GM13976 (cell line): ENCODE measurements around the gene SPRR1A.

Source experiments
- DNase-seq: peaks from one replicate; pipeline ENCODE4 v3.0.0; 2012; ENCODE audit warnings: low spot score
- in situ Hi-C: fragments of 300-500 bp; cut with MboI; formaldehyde crosslinking; loops from one replicate; pipeline ENCODE4 v1.12.0; 2022; ENCODE audit warnings: low sequenced_read_pairs, mixed read lengths, inconsistent platforms; ENCODE audit not compliant: unreplicated experiment
- TF ChIP-seq, protein P1 (sequence below): IDR thresholded peaks from 2 replicates; pipeline ENCODE4 v1.5.1; 2012; ENCODE audit warnings: borderline replicate concordance, mild to moderate bottlenecking; ENCODE audit not compliant: insufficient read depth; ENCODE audit errors: extremely low read depth, missing control alignments, control extremely low read depth

Gene SPRR1A, protein sequence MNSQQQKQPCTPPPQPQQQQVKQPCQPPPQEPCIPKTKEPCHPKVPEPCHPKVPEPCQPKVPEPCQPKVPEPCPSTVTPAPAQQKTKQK

DNA sequence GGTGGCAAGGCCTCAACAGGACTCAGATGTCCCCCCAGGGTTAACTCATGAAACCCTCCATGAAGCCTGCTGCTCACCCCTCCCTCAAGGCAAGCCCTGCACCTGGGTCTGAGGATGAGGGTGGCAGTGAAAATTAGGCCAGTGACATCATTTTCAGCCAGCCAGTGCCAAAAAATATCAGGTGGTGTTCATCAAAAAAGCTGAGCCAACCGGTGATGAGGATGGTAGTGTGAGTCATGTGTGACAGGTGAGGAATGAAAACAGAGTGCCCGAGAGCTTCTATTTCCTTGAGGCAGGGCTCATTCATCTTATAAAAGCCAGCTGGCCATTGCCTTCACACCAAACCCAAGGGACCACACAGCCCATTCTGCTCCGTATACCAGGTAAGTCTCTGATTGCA lies at the start of gene SPRR1A:
SPRR1A (plus strand) TSS at position 339 of the 400 bp plus-strand sequence. CDS start 1,150 bp downstream, outside the sequence.
- TF ChIP-seq, protein P1, sequence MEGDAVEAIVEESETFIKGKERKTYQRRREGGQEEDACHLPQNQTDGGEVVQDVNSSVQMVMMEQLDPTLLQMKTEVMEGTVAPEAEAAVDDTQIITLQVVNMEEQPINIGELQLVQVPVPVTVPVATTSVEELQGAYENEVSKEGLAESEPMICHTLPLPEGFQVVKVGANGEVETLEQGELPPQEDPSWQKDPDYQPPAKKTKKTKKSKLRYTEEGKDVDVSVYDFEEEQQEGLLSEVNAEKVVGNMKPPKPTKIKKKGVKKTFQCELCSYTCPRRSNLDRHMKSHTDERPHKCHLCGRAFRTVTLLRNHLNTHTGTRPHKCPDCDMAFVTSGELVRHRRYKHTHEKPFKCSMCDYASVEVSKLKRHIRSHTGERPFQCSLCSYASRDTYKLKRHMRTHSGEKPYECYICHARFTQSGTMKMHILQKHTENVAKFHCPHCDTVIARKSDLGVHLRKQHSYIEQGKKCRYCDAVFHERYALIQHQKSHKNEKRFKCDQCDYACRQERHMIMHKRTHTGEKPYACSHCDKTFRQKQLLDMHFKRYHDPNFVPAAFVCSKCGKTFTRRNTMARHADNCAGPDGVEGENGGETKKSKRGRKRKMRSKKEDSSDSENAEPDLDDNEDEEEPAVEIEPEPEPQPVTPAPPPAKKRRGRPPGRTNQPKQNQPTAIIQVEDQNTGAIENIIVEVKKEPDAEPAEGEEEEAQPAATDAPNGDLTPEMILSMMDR: no peak
- DNase-seq: no peak
- in situ Hi-C loops: no loop called here

DNA sequence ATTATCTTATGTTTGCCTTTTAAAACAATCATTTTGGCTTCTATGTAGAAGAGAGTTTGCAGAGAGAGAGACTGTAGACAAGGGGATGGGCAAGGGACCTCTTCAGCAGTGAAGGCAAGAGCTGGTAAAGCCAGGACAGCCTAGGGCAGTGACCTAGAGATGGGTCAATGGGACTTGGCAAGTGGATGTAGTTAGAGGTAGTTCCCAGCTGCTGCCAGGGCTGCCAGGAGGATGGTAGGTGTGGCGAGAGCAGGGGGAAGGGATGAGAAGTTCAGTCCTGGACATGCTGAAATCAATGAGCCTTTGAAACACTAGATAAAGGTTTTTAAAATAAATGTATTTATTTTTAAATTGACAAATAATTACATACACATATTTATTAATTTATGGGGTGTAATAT lies 43.3 kb upstream of the SPRR1A start:
- TF ChIP-seq, protein P1: no peak
- no peak for DNase-seq
- in situ Hi-C loops: loop anchor here (25.0 kb wide), 1 partner anchor 278 kb away; the partner anchor contains the start of gene LCE2D

DNA sequence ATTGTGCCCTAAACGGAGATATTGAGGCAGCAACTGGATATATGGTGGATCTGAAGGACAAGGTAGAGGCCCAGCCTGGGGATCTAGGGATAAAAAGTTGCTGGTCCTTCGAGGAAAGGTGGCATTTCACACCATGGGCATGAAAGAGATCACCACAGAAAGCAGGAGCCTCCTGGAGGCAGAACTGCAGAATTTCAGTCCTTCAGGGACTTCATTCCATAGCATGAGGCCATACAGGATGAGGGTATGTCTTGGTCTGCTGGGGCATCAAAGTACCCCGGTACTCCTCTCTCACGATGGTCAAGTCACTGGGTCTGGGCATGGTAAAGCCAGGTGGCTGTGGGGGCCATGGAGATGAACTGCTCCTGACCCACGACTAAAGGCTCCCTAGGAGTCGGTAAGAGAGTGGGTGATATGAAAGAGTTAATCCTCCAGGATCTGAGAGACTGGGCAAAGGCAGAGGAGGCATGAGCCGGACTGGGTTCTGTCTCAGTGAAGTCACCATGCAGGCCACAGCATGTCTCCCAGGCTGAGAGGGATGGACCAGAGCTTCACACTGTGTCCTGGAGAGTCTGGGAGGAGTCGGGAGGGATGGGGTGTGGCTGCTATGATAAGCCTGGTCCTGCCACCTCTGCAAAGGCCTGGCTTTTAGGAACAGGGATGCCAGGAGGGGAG lies 42.7 kb upstream of the SPRR1A start:
- no peak for DNase-seq
- in situ Hi-C loops: loop anchor here (25.0 kb wide), 1 partner anchor 279 kb away; the partner anchor contains the start of gene LCE2D
- TF ChIP-seq, protein P1: no peak

DNA sequence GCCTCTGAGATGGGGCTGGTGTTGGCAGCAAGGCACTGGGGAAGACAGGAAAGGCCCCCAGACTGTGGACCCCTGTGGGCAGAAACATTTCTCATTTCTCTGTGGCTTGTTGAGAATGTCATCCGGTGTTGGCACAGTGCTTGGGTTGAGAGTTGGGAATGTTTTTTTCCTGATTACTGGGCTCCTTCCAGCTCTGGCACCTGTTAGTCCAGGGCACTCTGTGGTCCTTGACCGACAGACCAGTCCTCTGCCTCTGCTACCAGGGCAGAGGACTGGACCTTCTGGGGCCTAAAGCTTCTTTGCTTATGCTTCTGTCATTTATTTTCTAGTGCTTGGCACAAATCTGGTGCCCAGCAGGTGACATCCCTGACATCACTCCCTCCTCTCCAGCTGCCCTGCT lies 41.7 kb upstream of the SPRR1A start:
- in situ Hi-C loops: loop anchor here (25.0 kb wide), 1 partner anchor 280 kb away; the partner anchor contains the start of gene LCE2D
- no peak for DNase-seq
- TF ChIP-seq, protein P1: no peak

DNA sequence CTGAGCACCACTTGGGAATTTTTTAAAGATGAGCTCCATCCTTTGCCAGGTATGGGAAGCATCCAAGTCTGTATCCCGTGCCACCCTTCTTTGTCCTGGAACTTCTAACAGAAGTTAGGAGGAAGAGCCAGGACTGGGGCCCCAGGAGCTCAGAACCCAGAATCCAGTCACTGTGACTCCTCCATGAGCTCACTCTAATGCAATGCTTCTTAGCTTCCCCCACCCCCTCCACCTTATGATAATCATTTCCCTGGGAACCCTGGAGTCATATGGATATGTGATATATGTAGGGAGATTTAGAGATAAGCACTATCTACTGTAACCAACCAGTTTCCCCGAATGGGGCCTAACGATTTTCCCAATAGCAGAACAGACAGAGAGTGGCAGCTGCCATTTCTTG lies 37.6 kb upstream of the SPRR1A start:
- no peak for DNase-seq
- TF ChIP-seq, protein P1: no peak
- in situ Hi-C loops: loop anchor here (25.0 kb wide), 1 partner anchor 284 kb away; the partner anchor contains the start of gene LCE2D

DNA sequence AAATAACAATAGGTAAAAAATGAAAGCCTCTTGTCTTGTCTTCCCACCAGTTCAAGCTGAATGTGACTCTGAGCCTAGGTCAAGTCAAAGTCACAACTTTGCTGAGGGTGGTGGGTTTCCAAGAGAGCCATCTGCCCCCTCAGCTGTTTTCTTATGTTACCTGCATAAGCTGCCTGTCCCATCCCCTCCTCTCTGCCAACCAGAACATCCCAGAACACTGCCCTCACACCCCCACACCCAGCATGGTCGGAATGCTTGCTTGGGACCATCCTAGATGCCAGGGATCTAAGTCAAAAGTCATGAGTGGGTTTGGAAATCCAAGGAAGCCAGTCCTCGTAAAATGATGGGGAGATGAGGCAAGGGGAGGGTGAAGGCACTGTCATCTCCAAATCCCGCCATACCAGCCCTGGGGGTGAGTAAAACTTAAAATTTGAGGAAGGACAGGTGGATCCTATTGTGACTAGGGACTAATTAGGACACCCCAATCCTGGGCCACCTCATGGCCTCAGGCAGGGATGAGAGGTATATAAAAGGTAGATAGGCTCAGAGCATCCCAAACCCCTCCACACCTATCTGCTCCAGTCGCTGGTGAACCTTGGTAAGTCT lies 37.1 kb upstream of the SPRR1A start, which contains the start of gene SPRR5:
SPRR5 (plus strand) TSS at position 556 of the 606 bp plus-strand sequence. CDS start 1,349 bp downstream, outside the sequence.
- TF ChIP-seq, protein P1: no peak
- in situ Hi-C loops: loop anchor here (25.0 kb wide), 1 partner anchor 284 kb away; the partner anchor contains the start of gene LCE2D
- DNase-seq: no peak
